ENCODE measurements around the gene COG5. TPM values are rescaled to one million over a fixed set of nuclear protein-coding genes. Genes with fewer than 3 reads are reported as not detected.

Gene COG5
- total RNA-seq, 1 experiment from 2014 or later, result 20.2 TPM

DNA sequence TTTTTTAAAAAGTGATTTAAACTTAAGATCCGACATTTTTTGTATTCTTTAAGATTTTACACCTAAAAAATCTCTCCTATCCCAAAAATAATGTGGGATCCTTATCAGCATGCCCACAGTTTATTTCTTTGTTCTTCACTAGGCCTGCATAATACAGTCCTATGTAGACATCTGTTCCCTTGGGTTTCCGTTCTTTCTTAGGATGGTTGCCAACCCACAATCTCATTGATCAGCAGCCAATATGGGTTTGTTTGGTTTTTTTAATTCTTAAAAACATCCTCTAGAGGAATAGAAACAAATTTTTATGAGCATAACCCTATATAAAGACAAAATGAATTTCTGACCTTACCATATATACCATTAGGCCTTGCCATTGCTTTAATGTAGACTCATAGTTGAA is 403.3 kb downstream of the COG5 start:
- H3K23ac ChIP-seq (ENCODE audit: insufficient read length, low read depth, low read length), result no peak overlapping the region
- no peak overlapping the region for H3K56ac ChIP-seq (ENCODE audit: insufficient read length, low read depth, low read length)
- no peaks in the 10 kb centered on the region for H3K79me2 ChIP-seq (ENCODE audit: insufficient read depth, low read length)
- no peak overlapping the region for H2BK20ac ChIP-seq (ENCODE audit: low read depth, low read length, poor library complexity, severe bottlenecking)
- Mint-ChIP-seq H3K27me3 (ENCODE audit: low read depth) (no peaks in the 10 kb centered on the region), H3K4me3 (no peak overlapping the region), H3K9me3 (no peaks in the 10 kb centered on the region; a peak in 1 of 5 replicates), H3K36me3 (ENCODE audit: insufficient read depth in 1 of 3, low read depth in 3 of 3) (peaks cover 2 to 17% (median 4%) of the 10 kb centered on the region in 3 experiments; a peak in 6 of 7 replicates), H3K4me1 (peaks cover 3% of the 10 kb centered on the region in 2 experiments; a peak in 3 of 4 replicates), H3K27ac (no peak overlapping the region)
- no peak overlapping the region for H2BK5ac ChIP-seq (ENCODE audit: insufficient read length, low read length)
- H3K18ac ChIP-seq (ENCODE audit: insufficient read length, low read depth, low read length), result no peak overlapping the region
- H3K9ac ChIP-seq (ENCODE audit: extremely low read depth, insufficient read length, low read length), result no peak overlapping the region
- no peak overlapping the region for H3K14ac ChIP-seq (ENCODE audit: insufficient read depth, low read length)
- H3K4ac ChIP-seq (ENCODE audit: low read depth, low read length), result no peak overlapping the region
- H4K8ac ChIP-seq (replicated peaks; ENCODE audit: insufficient read length, low read depth, low read length), result no peak overlapping the region
- H3K79me1 ChIP-seq (ENCODE audit: insufficient read depth, low read depth, low read length, poor library complexity, severe bottlenecking), result no peaks in the 10 kb centered on the region
- H2AK5ac ChIP-seq (ENCODE audit: insufficient read length, low read length), result no peak overlapping the region
- no peak overlapping the region for H4K91ac ChIP-seq (ENCODE audit: insufficient read length, low read depth, low read length)
- H3K4me1 ChIP-seq (ENCODE audit: insufficient read depth, low read length), result no peaks in the 10 kb centered on the region
- TF ChIP-seq CTCF (conservative IDR thresholded peaks at IDR 0.05), result no peak
- H3K4me2 ChIP-seq (ENCODE audit: insufficient read depth, insufficient read length, low read length), result no peak overlapping the region
- no peaks in the 10 kb centered on the region for H3K23me2 ChIP-seq (ENCODE audit: insufficient read length, low read depth, low read length, poor library complexity, severe bottlenecking)
- no peak overlapping the region for H2BK120ac ChIP-seq (ENCODE audit: low read depth, low read length, poor library complexity, severe bottlenecking)
- H2BK15ac ChIP-seq (ENCODE audit: low read depth, low read length), result no peak overlapping the region
- H2AFZ ChIP-seq (ENCODE audit: low read length), result no peak overlapping the region
- H4K20me1 ChIP-seq (ENCODE audit: control insufficient read depth, insufficient read depth, insufficient read length), result no peaks in the 10 kb centered on the region
- no peak overlapping the region for H3K27ac ChIP-seq (ENCODE audit: insufficient read length, low read depth, low read length)
- no peaks in the 10 kb centered on the region for H3K27me3 ChIP-seq (ENCODE audit: insufficient read depth, low read length)
- no peak overlapping the region for H3T11ph ChIP-seq (ENCODE audit: low read length)
- DNase-seq, result no peak
- no peak overlapping the region for H4K5ac ChIP-seq (ENCODE audit: insufficient read length, low read depth, low read length)
- WGBS (ENCODE audit: extremely low coverage, insufficient read length, low lambda C conversion rate), result no CpG with 5 or more reads among the region's 2 CpGs
- H3K9me3 ChIP-seq (ENCODE audit: control insufficient read depth, low read depth, low read length), result no peaks in the 10 kb centered on the region
- no peak overlapping the region for H2BK12ac ChIP-seq (ENCODE audit: insufficient read length, low read depth, low read length)

Measured in H9 (cell line).